ENCODE measurements around the gene ETFA.

ETFA gene

GRCh38 chr15:76311100-76311953, at the start of gene ETFA:
Gene ETFA, minus strand, starts transcription at chr15:76311469. Its CDS starts 81 bp downstream, at chr15:76311388.
- DNase-seq: peak; percentile 88

GRCh38 chr15:76360416-76360815, 49.1 kb upstream of the ETFA start:
- no peak for DNase-seq

GRCh38 chr15:76359152-76359551, 47.9 kb upstream of the ETFA start:
- no peak for DNase-seq

- no peak for DNase-seq
Observed at GRCh38 chr15:76358453-76358852, 47.2 kb upstream of the ETFA start.

GRCh38 chr15:76354823-76355440, 43.7 kb upstream of the ETFA start:
- no peak for DNase-seq

GRCh38 chr15:76353903-76354302, 42.6 kb upstream of the ETFA start:
- DNase-seq: no peak

GRCh38 chr15:76353023-76353577, 41.8 kb upstream of the ETFA start:
- DNase-seq: no peak

- DNase-seq: no peak
Observed at GRCh38 chr15:76349301-76350070, 38.2 kb upstream of the ETFA start.

GRCh38 chr15:76347482-76348055, 36.3 kb upstream of the ETFA start:
- no peak for DNase-seq

- no peak for DNase-seq
Observed at GRCh38 chr15:76346669-76347481, 35.6 kb upstream of the ETFA start.

GRCh38 chr15:76345880-76346668, 34.8 kb upstream of the ETFA start:
- no peak for DNase-seq

GRCh38 chr15:76345583-76345879, 34.3 kb upstream of the ETFA start:
- no peak for DNase-seq

GRCh38 chr15:76344893-76345582, 33.8 kb upstream of the ETFA start:
- DNase-seq: no peak

- no peak for DNase-seq
Observed at GRCh38 chr15:76343313-76343996, 32.2 kb upstream of the ETFA start.

GRCh38 chr15:76342382-76343201, 31.3 kb upstream of the ETFA start:
- no peak for DNase-seq

- no peak for DNase-seq
Observed at GRCh38 chr15:76342058-76342381, 30.8 kb upstream of the ETFA start.

- no peak for DNase-seq
Observed at GRCh38 chr15:76341366-76342057, 30.2 kb upstream of the ETFA start.

- peak in 1 of 2 donors; percentile 39 for DNase-seq
Observed at GRCh38 chr15:76340803-76341365, 29.6 kb upstream of the ETFA start.
